Raji (cell line): Measurements from ENCODE around the gene TMEM135.

Source experiments
- POLR2A ChIP-seq: IDR thresholded peaks from 2 replicates; pipeline ENCODE4 v1.6.1; 2011; ENCODE audit warnings: low read depth, low read length, control low read depth; ENCODE audit not compliant: insufficient read depth

TMEM135 gene

GRCh38 chr11:87281496-87281895 lies 243.8 kb downstream of the TMEM135 start:
- no peak for TF ChIP-seq POLR2A

GRCh38 chr11:87284306-87284705 lies 246.6 kb downstream of the TMEM135 start:
- no peak for TF ChIP-seq POLR2A

GRCh38 chr11:87286338-87286737 lies 248.6 kb downstream of the TMEM135 start:
- TF ChIP-seq POLR2A, result no peak

GRCh38 chr11:87290304-87290922 lies 252.7 kb downstream of the TMEM135 start:
- TF ChIP-seq POLR2A, result no peak

- no peak for TF ChIP-seq POLR2A
Measured at GRCh38 chr11:87292598-87292997, 254.9 kb downstream of the TMEM135 start.

- no peak for TF ChIP-seq POLR2A
Measured at GRCh38 chr11:87295237-87295636, 257.5 kb downstream of the TMEM135 start.

- TF ChIP-seq POLR2A, result no peak
Measured at GRCh38 chr11:87296627-87297026, 258.9 kb downstream of the TMEM135 start.

- no peak for TF ChIP-seq POLR2A
Measured at GRCh38 chr11:87298155-87298554, 260.4 kb downstream of the TMEM135 start.

GRCh38 chr11:87299041-87299481 lies 261.3 kb downstream of the TMEM135 start:
- no peak for TF ChIP-seq POLR2A

GRCh38 chr11:87300640-87301380 lies 263.1 kb downstream of the TMEM135 start:
- TF ChIP-seq POLR2A, result no peak

GRCh38 chr11:87301785-87302540 lies 264.2 kb downstream of the TMEM135 start:
- TF ChIP-seq POLR2A, result no peak

GRCh38 chr11:87304412-87304811 lies 266.7 kb downstream of the TMEM135 start:
- no peak for TF ChIP-seq POLR2A

- no peak for TF ChIP-seq POLR2A
Measured at GRCh38 chr11:87306262-87306851, 268.6 kb downstream of the TMEM135 start.

- no peak for TF ChIP-seq POLR2A
Measured at GRCh38 chr11:87307101-87307500, 269.4 kb downstream of the TMEM135 start.

- TF ChIP-seq POLR2A, result no peak
Measured at GRCh38 chr11:87315229-87315628, 277.5 kb downstream of the TMEM135 start.
